Skeletal muscle tissue (tissue), 1 donor: Measurements from ENCODE around the gene LEMD2. TPM values are rescaled to one million over a fixed set of nuclear protein-coding genes. Genes with fewer than 3 reads are reported as not detected.

Experiments used
- total RNA-seq: library from RNA; depleted of rRNA; stranded (reverse); fragments of >200 nt; gene quantifications from one replicate; pipeline ENCODE4 v1.2.3, GENCODE V29; 2014

LEMD2 gene
- total RNA-seq, 1 donor from 2014 or later = 21.9 TPM

Other genes with a start within 250 kb of the LEMD2 start
- 9.9 TPM for gene BAK1, start 208.9 kb downstream of the LEMD2 start, total RNA-seq
- gene ITPR3, start 167.8 kb downstream of the LEMD2 start, total RNA-seq = 4.7 TPM
- gene UQCC2, start 77.4 kb downstream of the LEMD2 start, total RNA-seq = 26.1 TPM
- 13.6 TPM for gene IP6K3, start 42.2 kb downstream of the LEMD2 start, total RNA-seq
- not detected for gene MLN, start 14.9 kb upstream of the LEMD2 start, total RNA-seq